ENCODE data around the gene CYP3A7. TPM values are rescaled to one million over a fixed set of nuclear protein-coding genes. Genes with fewer than 3 reads are reported as not detected.

The CYP3A7 gene
- total and polyA plus RNA-seq, 9 of the 15 experiments (the other 6 are each of a cell fraction or from before 2014, with no cell fraction given): 0.20 TPM; not detected in 8

DNA sequence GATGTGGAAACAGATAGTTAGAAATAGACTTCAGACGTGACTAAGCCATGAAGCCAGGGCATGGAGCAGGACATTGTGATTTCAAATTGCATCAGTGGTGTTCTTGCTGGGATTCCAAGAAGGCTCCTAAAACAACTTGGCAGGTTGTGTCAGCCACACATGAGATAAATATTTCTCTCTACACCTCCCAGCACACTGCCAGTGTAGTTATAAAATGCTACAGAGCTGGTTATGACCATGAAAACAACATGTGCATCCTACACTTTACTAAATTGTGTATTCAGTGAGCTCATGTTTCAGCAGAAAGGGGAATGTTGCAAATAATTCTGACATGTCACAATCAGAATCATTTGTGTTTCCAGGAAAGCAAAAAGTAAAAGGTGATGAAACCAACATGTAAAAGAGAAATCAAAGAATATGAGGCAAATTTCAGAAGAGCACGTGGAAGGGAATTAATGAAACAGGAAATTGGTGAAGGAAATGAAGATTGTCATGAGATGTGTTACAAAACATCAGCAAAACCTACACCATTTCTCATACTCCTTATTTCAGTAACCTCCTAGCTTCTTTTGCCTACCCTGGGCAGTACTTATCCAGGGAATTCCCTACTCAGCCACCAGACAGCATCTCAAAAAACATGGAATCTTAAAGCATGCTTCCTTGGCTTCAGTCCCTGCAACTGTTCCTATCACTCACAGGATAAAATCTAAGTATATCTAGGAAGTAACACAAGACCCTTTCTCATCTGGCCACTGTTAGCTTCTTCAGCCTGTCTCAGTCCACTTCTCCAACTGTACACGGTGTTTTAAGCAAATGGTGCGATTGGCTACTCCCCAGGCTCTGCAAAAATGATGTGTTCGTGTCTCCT lies 5.8 kb upstream of the CYP3A7 start (continued):
- TF ChIP-seq ARHGAP35 (IDR thresholded peaks at IDR 0.05; ENCODE audit: partially characterized antibody) (no peak), POLR3A (IDR thresholded peaks at IDR 0.05; ENCODE audit: borderline replicate concordance, extremely low read depth, insufficient read depth, insufficient read length) (no peak), MCM3 (IDR thresholded peaks at IDR 0.05) (no peak), PTTG1 (tag; IDR thresholded peaks at IDR 0.05; ENCODE audit: low read depth) (no peak), MAFK (IDR thresholded peaks at IDR 0.05; ENCODE audit: low read length) (no peak), GTF2E2 (tag; IDR thresholded peaks at IDR 0.05) (no peak), TAF9B (IDR thresholded peaks at IDR 0.05; ENCODE audit: partially characterized antibody) (no peak)
- TF ChIP-seq, protein P1, sequence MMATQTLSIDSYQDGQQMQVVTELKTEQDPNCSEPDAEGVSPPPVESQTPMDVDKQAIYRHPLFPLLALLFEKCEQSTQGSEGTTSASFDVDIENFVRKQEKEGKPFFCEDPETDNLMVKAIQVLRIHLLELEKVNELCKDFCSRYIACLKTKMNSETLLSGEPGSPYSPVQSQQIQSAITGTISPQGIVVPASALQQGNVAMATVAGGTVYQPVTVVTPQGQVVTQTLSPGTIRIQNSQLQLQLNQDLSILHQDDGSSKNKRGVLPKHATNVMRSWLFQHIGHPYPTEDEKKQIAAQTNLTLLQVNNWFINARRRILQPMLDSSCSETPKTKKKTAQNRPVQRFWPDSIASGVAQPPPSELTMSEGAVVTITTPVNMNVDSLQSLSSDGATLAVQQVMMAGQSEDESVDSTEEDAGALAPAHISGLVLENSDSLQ (IDR thresholded peaks at IDR 0.05): no peak
